Endothelial cell of umbilical vein (primary cell): ENCODE measurements around the gene ZFAND6. TPM values are rescaled to one million over a fixed set of nuclear protein-coding genes. Genes with fewer than 3 reads are reported as not detected.
"Not testable (repeated sequence)": the region's sequence is repeated elsewhere in the genome, so short reads cannot be mapped to it uniquely, and the experiment has no call there.

ENCODE experiments used
- BruUV-seq: library from RNA; stranded (reverse); fragments of 400-500 nt; replicated peaks from 2 replicates; lab custom pipeline; 2021; lab: Mats Ljungman, UMichigan
- CTCF ChIA-PET: fragments of 300-600, 350-600 bp; sonication (Branson Sonifier 250); formaldehyde crosslinking; loops from one replicate; lab custom pipeline; 2021; ENCODE audit warnings: antibody characterized with exemption, inconsistent platforms; lab: Charles Lee
- POLR2A ChIA-PET: fragments of 300-600, 350-600 bp; sonication (Branson Sonifier 250); formaldehyde crosslinking; loops from one replicate; lab custom pipeline; 2021; ENCODE audit warnings: antibody characterized with exemption, inconsistent platforms; lab: Charles Lee
- DNase-seq: peaks from one replicate; pipeline ENCODE4 v3.0.0-alpha.2; 2011; ENCODE audit warnings: low read depth, low spot score
- FAIRE-seq: peaks from 2 replicates; lab custom pipeline; 2011; peaks lifted over from hg19 to GRCh38; lab: Jason Lieb, UNC
- H2AFZ ChIP-seq: 2 replicates; pipeline ENCODE4 v1.6.0; 2012; ENCODE audit warnings: low read depth, low read length, control low read depth, inconsistent platforms
- H3K27ac ChIP-seq: 2 replicates; pipeline ENCODE4 v1.5.1; 2011; ENCODE audit warnings: low read depth, mild to moderate bottlenecking, control low read depth, low read length, moderate library complexity; ENCODE audit not compliant: insufficient read depth
- H3K27me3 ChIP-seq, 2 experiments: 2 replicates each; pipeline versions ENCODE4 v1.6.0 to v1.6.1; 2011; ENCODE audit warnings: low read length in 2 of 2, mixed read lengths in 1 of 2; ENCODE audit not compliant: control insufficient read depth in 2 of 2, insufficient read depth in 2 of 2
- H3K36me3 ChIP-seq, 2 experiments: 2 replicates in 1 of 2; 3 replicates in 1 of 2; pipeline ENCODE4 v1.5.1; 2011; ENCODE audit warnings: low read length in 2 of 2, mild to moderate bottlenecking in 1 of 2, moderate library complexity in 1 of 2; ENCODE audit not compliant: control insufficient read depth in 2 of 2, insufficient read depth in 2 of 2; ENCODE audit errors: extremely low read depth in 1 of 2
- H3K4me1 ChIP-seq: 3 replicates; pipeline ENCODE4 v1.5.1; 2011; ENCODE audit warnings: mild to moderate bottlenecking, low read length; ENCODE audit not compliant: control insufficient read depth, insufficient read depth; ENCODE audit errors: extremely low read depth
- H3K4me2 ChIP-seq: 2 replicates; pipeline ENCODE4 v1.6.1; 2011; ENCODE audit warnings: low read length, control low read depth, mixed read lengths; ENCODE audit not compliant: insufficient read depth
- H3K4me3 ChIP-seq, 3 experiments: fragments of 200-600 bp in 1 of 3; sonication (generic), shearing (Covaris generic) in 1 of 3; replicated peaks in 1 of 3; 2 replicates each; pipeline ENCODE4 v1.5.1; 2011 to 2016; ENCODE audit warnings: control low read depth in 3 of 3, low read length in 3 of 3, mild to moderate bottlenecking in 2 of 3, inconsistent platforms in 1 of 3, low read depth in 1 of 3, moderate library complexity in 1 of 3; ENCODE audit not compliant: insufficient read depth in 1 of 3
- H3K79me2 ChIP-seq: 2 replicates; pipeline ENCODE4 v1.6.0; 2012; ENCODE audit warnings: low read length, inconsistent platforms; ENCODE audit not compliant: control insufficient read depth, insufficient read depth
- H3K9ac ChIP-seq: replicated peaks from 2 replicates; pipeline ENCODE3; 2011; ENCODE audit warnings: low read length, control low read depth; ENCODE audit not compliant: insufficient read depth; ENCODE audit errors: extremely low read depth
- H3K9me1 ChIP-seq: replicated peaks from 3 replicates; pipeline ENCODE4 v1.6.0; 2011; ENCODE audit warnings: mild to moderate bottlenecking, low read length; ENCODE audit not compliant: control insufficient read depth, insufficient read depth; ENCODE audit errors: extremely low read depth
- H3K9me3 ChIP-seq: replicated peaks from 2 replicates; pipeline ENCODE4 v1.5.1; 2012; ENCODE audit warnings: low read length, inconsistent platforms; ENCODE audit not compliant: control insufficient read depth, insufficient read depth
- H4K20me1 ChIP-seq: replicated peaks from 2 replicates; pipeline ENCODE3; 2011; ENCODE audit warnings: mild to moderate bottlenecking, low read length; ENCODE audit not compliant: control insufficient read depth, insufficient read depth; ENCODE audit errors: extremely low read depth
- FOS ChIP-seq: IDR thresholded peaks from 2 replicates; pipeline ENCODE4 v1.6.1; 2011; ENCODE audit warnings: mild to moderate bottlenecking, low read length, moderate library complexity, borderline replicate concordance; ENCODE audit not compliant: insufficient read depth
- JUN ChIP-seq: IDR thresholded peaks from 2 replicates; pipeline ENCODE4 v1.6.1; 2011; ENCODE audit warnings: borderline replicate concordance, low read depth; ENCODE audit not compliant: insufficient read length, insufficient read depth
- dilution Hi-C: fragments of 300-500 bp; cut with MboI; formaldehyde crosslinking; loops from one replicate; pipeline ENCODE4 v1.15.0; 2019; ENCODE audit warnings: low sequenced_read_pairs; ENCODE audit not compliant: extremely low pct_ligation_motif_present
- intact Hi-C: fragments of 100-400 bp; cut with micrococcal nuclease; formaldehyde crosslinking; loops from one replicate; pipeline ENCODE4 v1.10.0; 2022
- polyA plus RNA-seq, 4 experiments: library from polyadenylated mRNA; depleted of rRNA in 3 of 4; stranded (reverse) in 3 of 4; unstranded in 1 of 4; fragments of >200 nt; gene quantifications; 2 replicates each; pipeline versions ENCODE4 v1.2.1 to v1.2.3, GENCODE V29; 2011 to 2012; ENCODE audit warnings: missing spikeins in 1 of 4
- total RNA-seq: library from RNA; stranded (reverse); gene quantifications from 2 replicates; pipeline ENCODE4 v1.2.3, GENCODE V29; 2021

ZFAND6 gene
- total and polyA plus RNA-seq, 2 donors (not counting 3 experiments of a cell fraction or from before 2014, with no cell fraction given), result 50.3 to 97.9 TPM

- CTCF ChIA-PET, result no interaction called here
- BruUV-seq, result no TSS peak
Observed at GRCh38 chr15:80015156-80015555, 44.3 kb upstream of the ZFAND6 start.

DNA sequence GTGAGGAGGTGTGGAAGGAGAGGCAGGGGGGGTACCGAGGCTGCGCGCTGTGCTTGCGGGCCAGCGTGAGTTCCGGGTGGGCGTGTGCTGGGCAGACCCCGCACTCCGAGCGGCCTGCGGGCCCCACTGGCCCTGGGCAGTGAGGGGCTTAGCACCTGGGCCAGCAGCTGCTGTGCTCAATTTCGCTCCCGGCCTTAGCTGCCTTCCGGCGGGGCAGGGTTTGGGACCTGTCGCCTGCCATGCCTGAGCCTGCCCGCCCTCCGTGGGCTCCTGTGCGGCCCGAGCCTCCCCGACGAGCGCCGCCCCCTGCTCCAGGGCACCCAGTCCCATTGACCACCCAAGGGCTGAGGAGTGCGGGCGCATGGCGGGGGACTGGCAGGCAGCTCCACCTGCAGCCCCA, 43.0 kb upstream of the ZFAND6 start:
- H4K20me1 ChIP-seq, H3K9me1 ChIP-seq, H3K27ac ChIP-seq, POLR2A ChIA-PET, dilution Hi-C loops, H3K36me3 ChIP-seq, DNase-seq, H3K79me2 ChIP-seq, H3K9me3 ChIP-seq, BruUV-seq, H3K4me2 ChIP-seq, intact Hi-C loops, H3K27me3 ChIP-seq, H3K9ac ChIP-seq, H3K4me3 ChIP-seq, FAIRE-seq, H2AFZ ChIP-seq, H3K4me1 ChIP-seq: not testable (repeated sequence)
- CTCF ChIA-PET, result interaction anchor here (1.3 to 2.2 kb wide), 3 partner anchors 14 to 24 kb away, joined by 3 to 6 read pairs (median 3); no protein-coding TSS in a partner anchor

More at GRCh38 chr15:80015156-80015555, 44.3 kb upstream of the ZFAND6 start:
- DNase-seq (no peak), FAIRE-seq (no peak)
- Histone ChIP-seq H3K4me2 (no peak overlapping the region), H3K9me1 (no peaks in the 10 kb centered on the region), H3K9me3 (no peaks in the 10 kb centered on the region), H3K4me1 (no peaks in the 10 kb centered on the region), H3K9ac (no peak overlapping the region), H3K27me3 (no peaks in the 10 kb centered on the region), H2AFZ (no peak overlapping the region), H3K27ac (no peak overlapping the region), H3K36me3 (no peaks in the 10 kb centered on the region), H4K20me1 (no peaks in the 10 kb centered on the region), H3K4me3 (no peak overlapping the region), H3K79me2 (no peaks in the 10 kb centered on the region)
- intact Hi-C loops (loop anchor here (1.0 kb wide), 1 partner anchor 47 kb away; no protein-coding TSS in a partner anchor), dilution Hi-C loops (no loop called here)
- TF ChIP-seq FOS (no peak), JUN (no peak)
- POLR2A ChIA-PET, result no interaction called here

DNA sequence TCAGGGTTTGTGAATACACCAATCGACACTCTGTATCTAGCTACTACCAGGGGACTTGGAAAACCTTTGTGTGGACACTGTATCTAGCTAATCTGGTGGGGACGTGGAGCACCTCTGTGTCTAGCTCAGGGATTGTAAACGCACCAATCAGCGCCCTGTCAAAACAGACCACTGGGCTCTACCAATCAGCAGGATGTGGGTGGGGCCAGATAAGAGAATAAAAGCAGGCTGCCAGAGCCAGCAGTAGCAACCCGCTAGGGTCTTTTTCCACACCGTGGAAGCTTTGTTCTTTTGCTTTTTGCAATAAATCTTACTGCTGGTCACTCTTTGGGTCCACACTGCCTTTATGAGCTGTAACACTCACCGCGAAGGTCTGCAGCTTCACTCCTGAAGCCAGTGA, 42.3 kb upstream of the ZFAND6 start:
- H3K4me1 ChIP-seq, H3K36me3 ChIP-seq, BruUV-seq, dilution Hi-C loops, H3K4me2 ChIP-seq, H3K9me3 ChIP-seq, FAIRE-seq, H4K20me1 ChIP-seq, H3K4me3 ChIP-seq, intact Hi-C loops, H3K9ac ChIP-seq, H3K27ac ChIP-seq, H3K9me1 ChIP-seq, DNase-seq, H2AFZ ChIP-seq, H3K27me3 ChIP-seq, H3K79me2 ChIP-seq, POLR2A ChIA-PET: not testable (repeated sequence)
- CTCF ChIA-PET, result interaction anchor here (1.3 to 2.2 kb wide), 3 partner anchors 15 to 25 kb away, joined by 3 to 6 read pairs (median 3); no protein-coding TSS in a partner anchor
